ENCODE results near the gene USH2A. TPM values are rescaled to one million over a fixed set of nuclear protein-coding genes. Genes with fewer than 3 reads are reported as not detected.

USH2A gene
- total RNA-seq, 4 donors from 2014 or later, result under 0.01 to 1.9 (median under 0.01) TPM

GRCh38 chr1:215772151-215772550 is 651.1 kb downstream of the USH2A start:
- H3K36me3 ChIP-seq, result no peaks in the 10 kb centered on the region
- intact Hi-C loops (cut with DNase I), result no loop called here
- no peaks in the 10 kb centered on the region for H3K9me3 ChIP-seq
- no peak for DNase-seq (ENCODE audit: extremely low spot score)
- 71% methylated on average over 1 of the region's 1 CpG for WGBS
- H3K4me3 ChIP-seq, result no peak overlapping the region
- TF ChIP-seq POLR2A (IDR thresholded peaks at IDR 0.05; ENCODE audit: low read depth) (no peak), CTCF (IDR thresholded peaks at IDR 0.05) (no peak), EP300 (IDR thresholded peaks at IDR 0.05) (no peak), POLR2AphosphoS5 (IDR thresholded peaks at IDR 0.05) (no peak)
- H3K27ac ChIP-seq (replicated peaks in 1 of 4), result no peak overlapping the region
- H3K4me1 ChIP-seq, result no peaks in the 10 kb centered on the region
- no peaks in the 10 kb centered on the region for H3K27me3 ChIP-seq

- TF ChIP-seq EP300 (IDR thresholded peaks at IDR 0.05) (no peak), POLR2A (IDR thresholded peaks at IDR 0.05; ENCODE audit: low read depth) (no peak), POLR2AphosphoS5 (IDR thresholded peaks at IDR 0.05) (no peak), CTCF (IDR thresholded peaks at IDR 0.05) (no peak)
- intact Hi-C loops (cut with DNase I), result no loop called here
- 90% methylated on average over 4 of the region's 4 CpGs for WGBS
Observed at GRCh38 chr1:215768303-215768702, 654.9 kb downstream of the USH2A start.

GRCh38 chr1:215767761-215768160 is 655.5 kb downstream of the USH2A start:
- no peaks in the 10 kb centered on the region for H3K4me1 ChIP-seq
- TF ChIP-seq CTCF (IDR thresholded peaks at IDR 0.05), result no peak
- no peak for TF ChIP-seq POLR2A (IDR thresholded peaks at IDR 0.05; ENCODE audit: low read depth)
- no peak for TF ChIP-seq POLR2AphosphoS5 (IDR thresholded peaks at IDR 0.05)
- TF ChIP-seq EP300 (IDR thresholded peaks at IDR 0.05), result no peak
- 63% methylated on average over 2 of the region's 2 CpGs for WGBS
- H3K9me3 ChIP-seq, result no peaks in the 10 kb centered on the region
- H3K27ac ChIP-seq (replicated peaks in 1 of 4), result no peak overlapping the region
- DNase-seq (ENCODE audit: extremely low spot score), result no peak
- no peaks in the 10 kb centered on the region for H3K27me3 ChIP-seq
- intact Hi-C loops (cut with DNase I), result no loop called here
- H3K4me3 ChIP-seq, result no peak overlapping the region
- H3K36me3 ChIP-seq, result no peaks in the 10 kb centered on the region

More at GRCh38 chr1:215768303-215768702, 654.9 kb downstream of the USH2A start:
- Histone ChIP-seq H3K27ac (replicated peaks in 1 of 4) (no peak overlapping the region), H3K9me3 (no peaks in the 10 kb centered on the region), H3K36me3 (no peaks in the 10 kb centered on the region), H3K27me3 (no peaks in the 10 kb centered on the region), H3K4me1 (no peaks in the 10 kb centered on the region), H3K4me3 (no peak overlapping the region)
- DNase-seq (ENCODE audit: extremely low spot score), result no peak

- Histone ChIP-seq H3K4me1 (no peaks in the 10 kb centered on the region), H3K27me3 (no peaks in the 10 kb centered on the region), H3K27ac (replicated peaks in 1 of 4) (no peak overlapping the region), H3K36me3 (no peaks in the 10 kb centered on the region), H3K9me3 (no peaks in the 10 kb centered on the region), H3K4me3 (no peak overlapping the region)
- intact Hi-C loops (cut with DNase I), result no loop called here
- DNase-seq (ENCODE audit: extremely low spot score), result no peak
- TF ChIP-seq EP300 (IDR thresholded peaks at IDR 0.05) (no peak), POLR2A (IDR thresholded peaks at IDR 0.05; ENCODE audit: low read depth) (no peak), POLR2AphosphoS5 (IDR thresholded peaks at IDR 0.05) (no peak), CTCF (IDR thresholded peaks at IDR 0.05) (no peak)
- WGBS, result 71% methylated on average over 1 of the region's 1 CpG
Observed at GRCh38 chr1:215766521-215766920, 656.7 kb downstream of the USH2A start.

- no peak overlapping the region for H3K4me3 ChIP-seq
- no peaks in the 10 kb centered on the region for H3K4me1 ChIP-seq
- no peaks in the 10 kb centered on the region for H3K9me3 ChIP-seq
- intact Hi-C loops (cut with DNase I), result no loop called here
- DNase-seq (ENCODE audit: extremely low spot score), result no peak
- no peaks in the 10 kb centered on the region for H3K36me3 ChIP-seq
- no peak for TF ChIP-seq POLR2AphosphoS5 (IDR thresholded peaks at IDR 0.05)
- no peak for TF ChIP-seq EP300 (IDR thresholded peaks at IDR 0.05)
- TF ChIP-seq CTCF (IDR thresholded peaks at IDR 0.05), result no peak
- TF ChIP-seq POLR2A (IDR thresholded peaks at IDR 0.05; ENCODE audit: low read depth), result no peak
- no peaks in the 10 kb centered on the region for H3K27me3 ChIP-seq
- WGBS, result 89% methylated on average over 1 of the region's 1 CpG
- H3K27ac ChIP-seq (replicated peaks in 1 of 4), result no peak overlapping the region
Observed at GRCh38 chr1:215765833-215766232, 657.4 kb downstream of the USH2A start.
